ENCODE data around the gene IFT43.

The IFT43 gene

DNA sequence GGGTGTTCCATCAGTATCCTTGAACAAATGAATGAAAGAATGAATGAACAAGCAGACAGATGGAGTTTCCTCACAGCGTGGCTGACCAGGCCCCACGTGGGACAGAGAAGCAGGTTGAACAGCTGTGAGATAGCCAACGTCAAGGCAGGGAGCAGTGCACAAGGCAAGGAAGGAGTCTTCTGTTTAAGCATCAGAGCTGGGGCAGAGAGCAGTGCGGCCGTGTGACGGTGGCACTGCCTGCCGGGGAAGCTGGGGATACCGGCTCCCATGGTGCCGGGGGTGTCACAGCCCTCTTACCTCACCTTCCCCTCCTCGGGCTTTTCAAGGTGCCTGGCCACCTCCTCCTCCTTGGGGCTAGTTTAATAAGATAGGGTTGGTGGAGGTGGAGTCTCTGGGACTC is 92.9 kb downstream of the IFT43 start:
- no peaks in the 10 kb centered on the region for H3K4me1 ChIP-seq (ENCODE audit: low read depth, poor library complexity, severe bottlenecking)
- H3K79me2 ChIP-seq (ENCODE audit: insufficient read depth, low read depth), result no peaks in the 10 kb centered on the region
- H3K4me3 ChIP-seq (IDR thresholded peaks at IDR 0.05; ENCODE audit: insufficient read depth, low read depth, low read length), result no peak overlapping the region
- H3K4me2 ChIP-seq, result no peak overlapping the region
- H3K27ac ChIP-seq, result no peak overlapping the region
- no peak for TF ChIP-seq CTCF (conservative IDR thresholded peaks at IDR 0.05; ENCODE audit: low read depth, low read length)
- H4K20me1 ChIP-seq (ENCODE audit: insufficient read depth), result no peaks in the 10 kb centered on the region
- H2AFZ ChIP-seq (ENCODE audit: low read depth), result no peak overlapping the region
- H3K9ac ChIP-seq, result no peak overlapping the region
- H3K27me3 ChIP-seq (ENCODE audit: insufficient read depth, low read depth), result no peaks in the 10 kb centered on the region
- H3K36me3 ChIP-seq (ENCODE audit: insufficient read depth), result no peaks in the 10 kb centered on the region

DNA sequence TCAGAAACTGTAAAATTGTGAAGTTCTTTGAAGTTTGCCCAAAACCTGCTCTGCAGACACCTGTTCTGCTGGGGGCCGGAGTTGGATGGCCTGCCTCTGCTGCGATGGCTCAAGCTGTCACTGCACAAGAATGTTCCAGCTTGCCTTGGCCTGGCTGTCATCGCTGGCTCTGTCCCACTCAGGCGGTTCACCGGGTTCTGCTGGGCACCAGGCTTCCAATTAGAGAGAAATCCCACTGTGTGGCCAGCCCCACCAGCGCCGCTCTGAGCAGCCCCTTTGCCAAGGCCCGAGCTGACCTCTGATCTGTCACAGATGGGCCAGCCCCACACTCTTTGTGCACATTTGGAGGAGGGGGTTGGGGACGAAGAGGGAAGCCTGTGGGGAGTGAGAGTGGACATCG is 94.5 kb downstream of the IFT43 start:
- no peak for TF ChIP-seq CTCF (conservative IDR thresholded peaks at IDR 0.05; ENCODE audit: low read depth, low read length)
- Histone ChIP-seq H4K20me1 (ENCODE audit: insufficient read depth) (no peaks in the 10 kb centered on the region), H3K4me3 (IDR thresholded peaks at IDR 0.05; ENCODE audit: insufficient read depth, low read depth, low read length) (no peak overlapping the region), H2AFZ (ENCODE audit: low read depth) (no peak overlapping the region), H3K9ac (no peak overlapping the region), H3K4me2 (no peak overlapping the region), H3K27me3 (ENCODE audit: insufficient read depth, low read depth) (no peaks in the 10 kb centered on the region), H3K79me2 (ENCODE audit: insufficient read depth, low read depth) (no peaks in the 10 kb centered on the region), H3K27ac (no peak overlapping the region), H3K4me1 (ENCODE audit: low read depth, poor library complexity, severe bottlenecking) (no peaks in the 10 kb centered on the region), H3K36me3 (ENCODE audit: insufficient read depth) (no peaks in the 10 kb centered on the region)

GRCh38 chr14:76080471-76080870 is 94.9 kb downstream of the IFT43 start:
- Histone ChIP-seq H4K20me1 (ENCODE audit: insufficient read depth) (no peaks in the 10 kb centered on the region), H3K79me2 (ENCODE audit: insufficient read depth, low read depth) (no peaks in the 10 kb centered on the region), H3K36me3 (ENCODE audit: insufficient read depth) (no peaks in the 10 kb centered on the region), H3K4me1 (ENCODE audit: low read depth, poor library complexity, severe bottlenecking) (no peaks in the 10 kb centered on the region), H2AFZ (ENCODE audit: low read depth) (no peak overlapping the region), H3K4me3 (IDR thresholded peaks at IDR 0.05; ENCODE audit: insufficient read depth, low read depth, low read length) (no peak overlapping the region), H3K9ac (no peak overlapping the region), H3K4me2 (no peak overlapping the region), H3K27me3 (ENCODE audit: insufficient read depth, low read depth) (no peaks in the 10 kb centered on the region), H3K27ac (no peak overlapping the region)
- TF ChIP-seq CTCF (conservative IDR thresholded peaks at IDR 0.05; ENCODE audit: low read depth, low read length), result no peak

GRCh38 chr14:76081642-76082041 is 96.1 kb downstream of the IFT43 start:
- no peak for TF ChIP-seq CTCF (conservative IDR thresholded peaks at IDR 0.05; ENCODE audit: low read depth, low read length)
- Histone ChIP-seq H3K27ac (no peak overlapping the region), H3K27me3 (ENCODE audit: insufficient read depth, low read depth) (no peaks in the 10 kb centered on the region), H4K20me1 (ENCODE audit: insufficient read depth) (no peaks in the 10 kb centered on the region), H3K4me2 (no peak overlapping the region), H3K36me3 (ENCODE audit: insufficient read depth) (no peaks in the 10 kb centered on the region), H3K4me1 (ENCODE audit: low read depth, poor library complexity, severe bottlenecking) (no peaks in the 10 kb centered on the region), H3K9ac (no peak overlapping the region), H2AFZ (ENCODE audit: low read depth) (no peak overlapping the region), H3K4me3 (IDR thresholded peaks at IDR 0.05; ENCODE audit: insufficient read depth, low read depth, low read length) (no peak overlapping the region), H3K79me2 (ENCODE audit: insufficient read depth, low read depth) (no peaks in the 10 kb centered on the region)

All from KMS-11 (cell line).